Measurements from ENCODE around the gene SIGLEC9.

DNA sequence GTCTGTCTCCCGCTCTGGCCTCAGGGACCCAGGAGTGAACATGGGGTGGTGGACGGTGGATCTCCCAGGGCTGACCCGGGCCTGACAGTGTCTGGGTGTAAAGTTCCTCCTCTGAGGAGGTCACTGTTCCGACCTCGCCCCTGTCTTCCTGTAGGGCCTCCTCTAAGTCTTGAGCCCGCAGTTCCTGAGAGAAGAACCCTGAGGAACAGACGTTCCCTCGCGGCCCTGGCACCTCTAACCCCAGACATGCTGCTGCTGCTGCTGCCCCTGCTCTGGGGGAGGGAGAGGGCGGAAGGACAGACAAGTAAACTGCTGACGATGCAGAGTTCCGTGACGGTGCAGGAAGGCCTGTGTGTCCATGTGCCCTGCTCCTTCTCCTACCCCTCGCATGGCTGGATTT is at the start of gene SIGLEC9:
- TF ChIP-seq POLR2A (IDR thresholded peaks at IDR 0.05; ENCODE audit: low read depth, low read length) (no peak), POLR2AphosphoS5 (IDR thresholded peaks at IDR 0.05; ENCODE audit: low read depth, low read length) (no peak)

Data from GM12892 (cell line).